Lower leg skin (tissue), 3 donors: ENCODE data around the gene CRIP1.

Experiments
- CTCF ChIP-seq, 3 donors: fragments of 450-650 bp; IDR thresholded peaks; one replicate each; pipeline ENCODE4 v1.5.1; 2016; ENCODE audit warnings: antibody characterized with exemption in 3 of 3, mild to moderate bottlenecking in 3 of 3, moderate library complexity in 2 of 3
- POLR2A ChIP-seq, 2 donors: fragments of 450-650 bp; IDR thresholded peaks; one replicate each; pipeline ENCODE4 v1.6.1; 2016 to 2017; ENCODE audit warnings: antibody characterized with exemption in 2 of 2, mild to moderate bottlenecking in 1 of 2, moderate library complexity in 1 of 2

GRCh38 chr14:105486163-105486973, at the start of gene CRIP1:
- TF ChIP-seq CTCF (IDR thresholded peaks at IDR 0.05) (no peak), POLR2A (IDR thresholded peaks at IDR 0.05) (no peak)
